Astrocyte (in vitro differentiated cells and primary cell): ENCODE results near the gene TCF3. TPM values are rescaled to one million over a fixed set of nuclear protein-coding genes. Genes with fewer than 3 reads are reported as not detected.
"Not testable (repeated sequence)": the region's sequence is repeated elsewhere in the genome, so short reads cannot be mapped to it uniquely, and the experiment has no call there.

Source experiments
- DNase-seq: peaks from one replicate; pipeline ENCODE4 v3.0.0-alpha.2; 2010; ENCODE audit warnings: low read depth
- FAIRE-seq: peaks from 2 replicates; lab custom pipeline; 2011; peaks lifted over from hg19 to GRCh38; lab: Jason Lieb, UNC
- H2AFZ ChIP-seq: 2 replicates; pipeline ENCODE4 v1.6.0; 2012; ENCODE audit warnings: low read depth, low read length, inconsistent platforms
- H3K27ac ChIP-seq: 2 replicates; pipeline ENCODE4 v1.5.1; 2011; ENCODE audit warnings: low read depth, low read length, inconsistent platforms
- H3K27me3 ChIP-seq: 2 replicates; pipeline ENCODE4 v1.6.0; 2011; ENCODE audit warnings: low read length, inconsistent platforms; ENCODE audit not compliant: insufficient read depth
- H3K36me3 ChIP-seq: 2 replicates; pipeline ENCODE4 v1.5.1; 2011; ENCODE audit warnings: low read length, inconsistent platforms; ENCODE audit not compliant: insufficient read depth
- H3K4me1 ChIP-seq: 2 replicates; pipeline ENCODE4 v1.5.1; 2011; ENCODE audit warnings: low read length, inconsistent platforms; ENCODE audit not compliant: insufficient read depth
- H3K4me2 ChIP-seq: 2 replicates; pipeline ENCODE4 v1.6.0; 2012; ENCODE audit warnings: low read length, inconsistent platforms
- H3K4me3 ChIP-seq: 2 replicates; pipeline ENCODE4 v1.5.1; 2011; ENCODE audit warnings: low read depth, mild to moderate bottlenecking, low read length, inconsistent platforms; ENCODE audit not compliant: insufficient read depth
- H3K79me2 ChIP-seq: 2 replicates; pipeline ENCODE4 v1.6.0; 2012; ENCODE audit warnings: mild to moderate bottlenecking, low read length, inconsistent platforms; ENCODE audit not compliant: insufficient read depth
- H3K9ac ChIP-seq: 2 replicates; pipeline ENCODE4 v1.6.0; 2012; ENCODE audit warnings: mild to moderate bottlenecking, low read length, inconsistent platforms
- H3K9me3 ChIP-seq: 2 replicates; pipeline ENCODE4 v1.5.1; 2012; ENCODE audit warnings: low read depth, mild to moderate bottlenecking, low read length, inconsistent platforms; ENCODE audit not compliant: insufficient read depth
- H4K20me1 ChIP-seq: 2 replicates; pipeline ENCODE4 v1.6.0; 2012; ENCODE audit warnings: low read length, inconsistent platforms; ENCODE audit not compliant: insufficient read depth
- H3K27ac Mint-ChIP-seq: one replicate; pipeline ENCODE4 v1.8.0; 2021; ENCODE audit warnings: mild to moderate bottlenecking, mixed read lengths; ENCODE audit not compliant: unreplicated experiment
- H3K27me3 Mint-ChIP-seq: one replicate; pipeline ENCODE4 v1.8.0; 2021; ENCODE audit warnings: low read depth, mixed read lengths; ENCODE audit not compliant: unreplicated experiment
- H3K36me3 Mint-ChIP-seq: one replicate; pipeline ENCODE4 v1.8.0; 2021; ENCODE audit warnings: low read depth, mixed read lengths; ENCODE audit not compliant: unreplicated experiment
- H3K4me1 Mint-ChIP-seq: one replicate; pipeline ENCODE4 v1.8.0; 2021; ENCODE audit warnings: low read depth, mixed read lengths; ENCODE audit not compliant: unreplicated experiment
- H3K4me3 Mint-ChIP-seq: one replicate; pipeline ENCODE4 v1.8.0; 2021; ENCODE audit warnings: mild to moderate bottlenecking, moderate library complexity, mixed read lengths; ENCODE audit not compliant: unreplicated experiment
- H3K9me3 Mint-ChIP-seq: one replicate; pipeline ENCODE4 v1.8.0; 2021; ENCODE audit warnings: mild to moderate bottlenecking, mixed read lengths; ENCODE audit not compliant: unreplicated experiment
- EZH2 ChIP-seq: IDR thresholded peaks from 2 replicates; pipeline ENCODE4 v1.6.1; 2012; ENCODE audit warnings: mild to moderate bottlenecking, low read length, inconsistent platforms; ENCODE audit not compliant: insufficient read depth
- total RNA-seq: library from RNA; stranded (reverse); gene quantifications from 2 replicates; pipeline ENCODE4 v1.2.1, GENCODE V29; 2021
- TF ChIP-seq, protein P1 (sequence below): IDR thresholded peaks from 2 replicates; pipeline ENCODE4 v1.5.1; 2011; ENCODE audit warnings: low read depth, mild to moderate bottlenecking, inconsistent platforms, low read length, moderate library complexity; ENCODE audit not compliant: insufficient read depth

The TCF3 gene
- total RNA-seq, 1 donor from 2014 or later: 173 TPM

GRCh38 chr19:1644070-1644469 lies 8.3 kb downstream of the TCF3 start:
- no peak for DNase-seq
- H3K9ac ChIP-seq: no peak overlapping the region
- no peak overlapping the region for H3K27ac Mint-ChIP-seq
- no peak overlapping the region for H3K27ac ChIP-seq
- peaks cover 2% of the 10 kb centered on the region for H3K9me3 Mint-ChIP-seq
- peaks cover 74% of the 10 kb centered on the region for H4K20me1 ChIP-seq
- H2AFZ ChIP-seq: no peak overlapping the region
- H3K79me2 ChIP-seq: peaks cover 74% of the 10 kb centered on the region
- no peak overlapping the region for H3K4me2 ChIP-seq
- peaks cover 10% of the 10 kb centered on the region for H3K36me3 Mint-ChIP-seq
- H3K4me3 Mint-ChIP-seq: no peak overlapping the region
- H3K4me1 ChIP-seq: no peaks in the 10 kb centered on the region
- H3K27me3 Mint-ChIP-seq: no peaks in the 10 kb centered on the region
- peaks cover 12% of the 10 kb centered on the region for H3K36me3 ChIP-seq
- FAIRE-seq: no peak
- no peaks in the 10 kb centered on the region for H3K27me3 ChIP-seq
- peaks cover 3% of the 10 kb centered on the region for H3K4me1 Mint-ChIP-seq
- H3K4me3 ChIP-seq: no peak overlapping the region
- H3K9me3 ChIP-seq: no peaks in the 10 kb centered on the region
- TF ChIP-seq, protein P1, sequence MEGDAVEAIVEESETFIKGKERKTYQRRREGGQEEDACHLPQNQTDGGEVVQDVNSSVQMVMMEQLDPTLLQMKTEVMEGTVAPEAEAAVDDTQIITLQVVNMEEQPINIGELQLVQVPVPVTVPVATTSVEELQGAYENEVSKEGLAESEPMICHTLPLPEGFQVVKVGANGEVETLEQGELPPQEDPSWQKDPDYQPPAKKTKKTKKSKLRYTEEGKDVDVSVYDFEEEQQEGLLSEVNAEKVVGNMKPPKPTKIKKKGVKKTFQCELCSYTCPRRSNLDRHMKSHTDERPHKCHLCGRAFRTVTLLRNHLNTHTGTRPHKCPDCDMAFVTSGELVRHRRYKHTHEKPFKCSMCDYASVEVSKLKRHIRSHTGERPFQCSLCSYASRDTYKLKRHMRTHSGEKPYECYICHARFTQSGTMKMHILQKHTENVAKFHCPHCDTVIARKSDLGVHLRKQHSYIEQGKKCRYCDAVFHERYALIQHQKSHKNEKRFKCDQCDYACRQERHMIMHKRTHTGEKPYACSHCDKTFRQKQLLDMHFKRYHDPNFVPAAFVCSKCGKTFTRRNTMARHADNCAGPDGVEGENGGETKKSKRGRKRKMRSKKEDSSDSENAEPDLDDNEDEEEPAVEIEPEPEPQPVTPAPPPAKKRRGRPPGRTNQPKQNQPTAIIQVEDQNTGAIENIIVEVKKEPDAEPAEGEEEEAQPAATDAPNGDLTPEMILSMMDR: no peak
- no peak for TF ChIP-seq EZH2

DNA sequence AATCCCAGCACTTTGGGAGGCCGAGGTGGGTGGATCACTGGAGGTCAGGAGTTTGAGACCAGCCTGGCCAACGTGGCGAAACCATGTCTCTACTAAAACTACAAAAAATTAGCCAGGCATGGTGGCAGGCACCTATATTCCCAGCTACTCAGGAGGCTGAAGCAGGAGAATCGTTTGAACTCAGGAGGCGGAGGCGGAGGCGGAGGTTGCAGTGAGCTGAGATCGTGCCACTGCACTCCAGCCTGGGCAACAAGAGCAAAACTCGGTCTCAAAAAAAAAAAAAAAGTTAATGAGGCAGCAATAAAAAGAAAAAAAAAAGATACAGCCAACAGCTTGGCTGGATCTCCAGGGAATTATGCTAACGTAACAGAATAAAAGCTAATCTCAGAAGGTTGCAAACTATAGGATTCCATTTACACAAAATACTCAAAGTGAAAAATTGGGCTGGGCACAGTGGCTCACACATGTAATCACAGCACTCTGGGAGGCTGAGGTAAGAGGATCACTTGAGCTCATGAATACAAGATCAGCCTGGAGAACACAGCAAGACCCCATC lies 11.4 kb downstream of the TCF3 start:
- Histone ChIP-seq H3K79me2 (peaks cover 74% of the 10 kb centered on the region), H3K36me3 (peaks cover 26% of the 10 kb centered on the region), H4K20me1 (peaks cover 76% of the 10 kb centered on the region)
- not testable (repeated sequence) for H3K9me3 Mint-ChIP-seq, H3K4me3 ChIP-seq, H3K4me1 ChIP-seq, H3K4me1 Mint-ChIP-seq, H3K27me3 Mint-ChIP-seq, H3K27me3 ChIP-seq, DNase-seq, H3K4me2 ChIP-seq, H2AFZ ChIP-seq, H3K9ac ChIP-seq, H3K9me3 ChIP-seq, FAIRE-seq, H3K27ac ChIP-seq, H3K4me3 Mint-ChIP-seq
- Mint-ChIP-seq H3K27ac (peak overlapping the region; percentile 26), H3K36me3 (peaks cover 31% of the 10 kb centered on the region)

GRCh38 chr19:1636325-1637236 lies 15.8 kb downstream of the TCF3 start:
- no peak for TF ChIP-seq EZH2
- TF ChIP-seq, protein P1: no peak

More at GRCh38 chr19:1636325-1637236, 15.8 kb downstream of the TCF3 start:
- H3K79me2 ChIP-seq: peaks cover 74% of the 10 kb centered on the region
- no peak overlapping the region for H3K27ac Mint-ChIP-seq
- H3K9me3 Mint-ChIP-seq: peaks cover 4% of the 10 kb centered on the region
- H3K4me2 ChIP-seq: no peak overlapping the region
- H3K4me1 Mint-ChIP-seq: no peaks in the 10 kb centered on the region
- H2AFZ ChIP-seq: no peak overlapping the region
- FAIRE-seq (no peak), DNase-seq (no peak)
- H3K9me3 ChIP-seq: peaks cover 3% of the 10 kb centered on the region
- H3K4me1 ChIP-seq: no peaks in the 10 kb centered on the region
- no peak overlapping the region for H3K4me3 Mint-ChIP-seq
- peaks cover 78% of the 10 kb centered on the region for H4K20me1 ChIP-seq
- no peak overlapping the region for H3K4me3 ChIP-seq
- no peaks in the 10 kb centered on the region for H3K27me3 Mint-ChIP-seq
- no peak overlapping the region for H3K27ac ChIP-seq
- no peak overlapping the region for H3K9ac ChIP-seq
- peaks cover 18% of the 10 kb centered on the region for H3K36me3 ChIP-seq
- H3K27me3 ChIP-seq: no peaks in the 10 kb centered on the region
- H3K36me3 Mint-ChIP-seq: peaks cover 30% of the 10 kb centered on the region
